ENCODE results near the gene SMARCB1. TPM values are rescaled to one million over a fixed set of nuclear protein-coding genes. Genes with fewer than 3 reads are reported as not detected.
A peak's percentile ranks its signal among the peaks of the same experiment; 100 is the strongest.

SMARCB1 gene
- total and polyA plus RNA-seq, 3 experiments from 2014 or later, result 40.4 to 120 (median 113) TPM

GRCh38 chr22:23777776-23778576 is 8.8 kb upstream of the SMARCB1 start:
- Histone ChIP-seq H3K36me3 (ENCODE audit: insufficient read depth, low read length) (no peaks in the 10 kb centered on the region), H3K4me1 (ENCODE audit: insufficient read depth, low read length) (no peaks in the 10 kb centered on the region), H3K27me3 (ENCODE audit: insufficient read depth, low read length, poor library complexity, severe bottlenecking) (no peaks in the 10 kb centered on the region), H3K4me3 (ENCODE audit: low read length) (no peak overlapping the region), H3K9me3 (ENCODE audit: low read length) (no peaks in the 10 kb centered on the region), H3K27ac (ENCODE audit: low read depth, low read length) (no peak overlapping the region)
- Mint-ChIP-seq H3K4me3 (no peak overlapping the region), H3K27me3 (no peaks in the 10 kb centered on the region), H3K36me3 (no peaks in the 10 kb centered on the region), H3K4me1 (peaks cover 5 to 6% (median 5%) of the 10 kb centered on the region in 3 donors), H3K9me3 (no peaks in the 10 kb centered on the region), H3K27ac (no peak overlapping the region)
- POLR2A ChIA-PET, result no interaction called here
- no peak for DNase-seq
- CTCF ChIA-PET, result interaction anchor here (1.6 to 1.7 kb wide), 2 partner anchors 9 to 72 kb away, joined by 4 to 5 read pairs; partner anchors contain the start of gene CHCHD10

GRCh38 chr22:23778577-23778900 is 8.2 kb upstream of the SMARCB1 start:
- DNase-seq, result no peak
- Histone ChIP-seq H3K9me3 (ENCODE audit: low read length) (no peaks in the 10 kb centered on the region), H3K4me1 (ENCODE audit: insufficient read depth, low read length) (no peaks in the 10 kb centered on the region), H3K27ac (ENCODE audit: low read depth, low read length) (no peak overlapping the region), H3K36me3 (ENCODE audit: insufficient read depth, low read length) (no peaks in the 10 kb centered on the region), H3K4me3 (ENCODE audit: low read length) (no peak overlapping the region), H3K27me3 (ENCODE audit: insufficient read depth, low read length, poor library complexity, severe bottlenecking) (no peaks in the 10 kb centered on the region)
- CTCF ChIA-PET, result interaction anchor here (1.6 to 1.7 kb wide), 2 partner anchors 10 to 71 kb away, joined by 4 to 5 read pairs; partner anchors contain the start of gene CHCHD10
- Mint-ChIP-seq H3K36me3 (no peaks in the 10 kb centered on the region), H3K9me3 (no peaks in the 10 kb centered on the region), H3K27me3 (no peaks in the 10 kb centered on the region), H3K4me3 (no peak overlapping the region), H3K4me1 (peaks cover 0 to under 1% (median under 1%) of the 10 kb centered on the region in 3 donors), H3K27ac (no peak overlapping the region)
- POLR2A ChIA-PET, result no interaction called here

- H3K27ac ChIP-seq (ENCODE audit: low read depth, low read length), result no peak overlapping the region
- no peaks in the 10 kb centered on the region for H3K27me3 Mint-ChIP-seq
- no peaks in the 10 kb centered on the region for H3K9me3 ChIP-seq (ENCODE audit: low read length)
- H3K27ac Mint-ChIP-seq, result peak overlapping the region in 1 of 8 donors; percentile 61
- no peaks in the 10 kb centered on the region for H3K36me3 ChIP-seq (ENCODE audit: insufficient read depth, low read length)
- no peak overlapping the region for H3K4me3 ChIP-seq (ENCODE audit: low read length)
- peaks cover 0 to under 1% (median under 1%) of the 10 kb centered on the region in 3 donors for H3K4me1 Mint-ChIP-seq
- no peak for DNase-seq
- H3K9me3 Mint-ChIP-seq, result no peaks in the 10 kb centered on the region
- H3K27me3 ChIP-seq (ENCODE audit: insufficient read depth, low read length, poor library complexity, severe bottlenecking), result no peaks in the 10 kb centered on the region
- no peak overlapping the region for H3K4me3 Mint-ChIP-seq
- H3K4me1 ChIP-seq (ENCODE audit: insufficient read depth, low read length), result no peaks in the 10 kb centered on the region
- ChIA-PET POLR2A (no interaction called here), CTCF (no interaction called here)
- H3K36me3 Mint-ChIP-seq, result no peaks in the 10 kb centered on the region
Measured at GRCh38 chr22:23779083-23779482, 7.7 kb upstream of the SMARCB1 start.

- H3K4me1 Mint-ChIP-seq, result peaks cover 0 to 5% (median 4%) of the 10 kb centered on the region in 3 donors
- CTCF ChIA-PET, result no interaction called here
- DNase-seq, result no peak
- no peak overlapping the region for H3K27ac ChIP-seq (ENCODE audit: low read depth, low read length)
- H3K4me3 Mint-ChIP-seq, result no peak overlapping the region
- H3K4me3 ChIP-seq (ENCODE audit: low read length), result no peak overlapping the region
- POLR2A ChIA-PET, result no interaction called here
- H3K9me3 Mint-ChIP-seq, result no peaks in the 10 kb centered on the region
- H3K27me3 ChIP-seq (ENCODE audit: insufficient read depth, low read length, poor library complexity, severe bottlenecking), result no peaks in the 10 kb centered on the region
- H3K9me3 ChIP-seq (ENCODE audit: low read length), result no peaks in the 10 kb centered on the region
- H3K36me3 Mint-ChIP-seq, result no peaks in the 10 kb centered on the region
- no peaks in the 10 kb centered on the region for H3K4me1 ChIP-seq (ENCODE audit: insufficient read depth, low read length)
- no peaks in the 10 kb centered on the region for H3K27me3 Mint-ChIP-seq
- peak overlapping the region in 1 of 8 donors; percentile 92 for H3K27ac Mint-ChIP-seq
- no peaks in the 10 kb centered on the region for H3K36me3 ChIP-seq (ENCODE audit: insufficient read depth, low read length)
Measured at GRCh38 chr22:23779731-23780130, 7.0 kb upstream of the SMARCB1 start.

- Histone ChIP-seq H3K9me3 (ENCODE audit: low read length) (no peaks in the 10 kb centered on the region), H3K4me3 (ENCODE audit: low read length) (no peak overlapping the region), H3K27ac (ENCODE audit: low read depth, low read length) (no peak overlapping the region), H3K4me1 (ENCODE audit: insufficient read depth, low read length) (no peaks in the 10 kb centered on the region), H3K36me3 (ENCODE audit: insufficient read depth, low read length) (no peaks in the 10 kb centered on the region), H3K27me3 (ENCODE audit: insufficient read depth, low read length, poor library complexity, severe bottlenecking) (no peaks in the 10 kb centered on the region)
- no peak for DNase-seq
- H3K4me3 Mint-ChIP-seq, result no peak overlapping the region
- ChIA-PET CTCF (no interaction called here), POLR2A (no interaction called here)
- H3K4me1 Mint-ChIP-seq, result peaks cover 0 to 5% (median 4%) of the 10 kb centered on the region in 3 donors
- H3K27ac Mint-ChIP-seq, result no peak overlapping the region
- no peaks in the 10 kb centered on the region for H3K9me3 Mint-ChIP-seq
- H3K27me3 Mint-ChIP-seq, result no peaks in the 10 kb centered on the region
- no peaks in the 10 kb centered on the region for H3K36me3 Mint-ChIP-seq
Measured at GRCh38 chr22:23780146-23780748, 6.5 kb upstream of the SMARCB1 start.

- H3K4me3 Mint-ChIP-seq, result no peak overlapping the region
- H3K27me3 ChIP-seq (ENCODE audit: insufficient read depth, low read length, poor library complexity, severe bottlenecking), result no peaks in the 10 kb centered on the region
- H3K27me3 Mint-ChIP-seq, result no peaks in the 10 kb centered on the region
- no peaks in the 10 kb centered on the region for H3K9me3 ChIP-seq (ENCODE audit: low read length)
- CTCF ChIA-PET, result interaction anchor here (1.0 kb wide), 1 partner anchor 12 kb away, joined by 3 read pairs; no protein-coding TSS in a partner anchor
- no peak overlapping the region for H3K4me3 ChIP-seq (ENCODE audit: low read length)
- H3K27ac ChIP-seq (ENCODE audit: low read depth, low read length), result no peak overlapping the region
- H3K27ac Mint-ChIP-seq, result no peak overlapping the region
- no peak for DNase-seq
- H3K4me1 ChIP-seq (ENCODE audit: insufficient read depth, low read length), result peaks cover under 1% of the 10 kb centered on the region
- no peaks in the 10 kb centered on the region for H3K36me3 Mint-ChIP-seq
- no peaks in the 10 kb centered on the region for H3K9me3 Mint-ChIP-seq
- no peaks in the 10 kb centered on the region for H3K36me3 ChIP-seq (ENCODE audit: insufficient read depth, low read length)
- POLR2A ChIA-PET, result no interaction called here
- peaks cover under 1 to 9% (median 4%) of the 10 kb centered on the region in 3 donors for H3K4me1 Mint-ChIP-seq
Measured at GRCh38 chr22:23781065-23781464, 5.7 kb upstream of the SMARCB1 start.

- no peaks in the 10 kb centered on the region for H3K27me3 Mint-ChIP-seq
- CTCF ChIA-PET, result interaction anchor here (1.0 kb wide), 1 partner anchor 13 kb away, joined by 3 read pairs; no protein-coding TSS in a partner anchor
- DNase-seq, result no peak
- H3K4me1 Mint-ChIP-seq, result peaks cover 6 to 15% (median 10%) of the 10 kb centered on the region in 3 donors
- H3K9me3 ChIP-seq (ENCODE audit: low read length), result no peaks in the 10 kb centered on the region
- H3K4me3 Mint-ChIP-seq, result no peak overlapping the region
- no peaks in the 10 kb centered on the region for H3K9me3 Mint-ChIP-seq
- POLR2A ChIA-PET, result no interaction called here
- H3K27ac Mint-ChIP-seq, result peak overlapping the region in 1 of 8 donors; percentile 56
- no peak overlapping the region for H3K27ac ChIP-seq (ENCODE audit: low read depth, low read length)
- peaks cover 7% of the 10 kb centered on the region for H3K4me1 ChIP-seq (ENCODE audit: insufficient read depth, low read length)
- H3K36me3 ChIP-seq (ENCODE audit: insufficient read depth, low read length), result no peaks in the 10 kb centered on the region
- H3K27me3 ChIP-seq (ENCODE audit: insufficient read depth, low read length, poor library complexity, severe bottlenecking), result no peaks in the 10 kb centered on the region
- no peaks in the 10 kb centered on the region for H3K36me3 Mint-ChIP-seq
- no peak overlapping the region for H3K4me3 ChIP-seq (ENCODE audit: low read length)
Measured at GRCh38 chr22:23781511-23782183, 5.1 kb upstream of the SMARCB1 start.

GRCh38 chr22:23782252-23782651 is 4.5 kb upstream of the SMARCB1 start:
- no peaks in the 10 kb centered on the region for H3K36me3 ChIP-seq (ENCODE audit: insufficient read depth, low read length)
- H3K27me3 ChIP-seq (ENCODE audit: insufficient read depth, low read length, poor library complexity, severe bottlenecking), result no peaks in the 10 kb centered on the region
- H3K27me3 Mint-ChIP-seq, result no peaks in the 10 kb centered on the region
- peaks cover 7% of the 10 kb centered on the region for H3K4me1 ChIP-seq (ENCODE audit: insufficient read depth, low read length)
- no peak overlapping the region for H3K4me3 ChIP-seq (ENCODE audit: low read length)
- H3K27ac ChIP-seq (ENCODE audit: low read depth, low read length), result no peak overlapping the region
- ChIA-PET CTCF (no interaction called here), POLR2A (no interaction called here)
- H3K4me3 Mint-ChIP-seq, result no peak overlapping the region
- H3K9me3 ChIP-seq (ENCODE audit: low read length), result no peaks in the 10 kb centered on the region
- no peak for DNase-seq
- H3K4me1 Mint-ChIP-seq, result peaks cover 7 to 16% (median 11%) of the 10 kb centered on the region in 3 donors
- no peaks in the 10 kb centered on the region for H3K36me3 Mint-ChIP-seq
- no peaks in the 10 kb centered on the region for H3K9me3 Mint-ChIP-seq
- no peak overlapping the region for H3K27ac Mint-ChIP-seq

All from CD8-positive, alpha-beta memory T cell (primary cell).